22Rv1 (cell line): ENCODE measurements around the gene HIPK2.

Experiments used
- CTCF ChIP-seq: fragments of 450-650 bp; IDR thresholded peaks from 2 replicates; pipeline ENCODE4 v1.5.1; 2017; ENCODE audit warnings: mild to moderate bottlenecking
- ZFX ChIP-seq: fragments of 450-650 bp; IDR thresholded peaks from 2 replicates; pipeline ENCODE4 v1.6.1; 2017; ENCODE audit warnings: antibody characterized with exemption, borderline replicate concordance

DNA sequence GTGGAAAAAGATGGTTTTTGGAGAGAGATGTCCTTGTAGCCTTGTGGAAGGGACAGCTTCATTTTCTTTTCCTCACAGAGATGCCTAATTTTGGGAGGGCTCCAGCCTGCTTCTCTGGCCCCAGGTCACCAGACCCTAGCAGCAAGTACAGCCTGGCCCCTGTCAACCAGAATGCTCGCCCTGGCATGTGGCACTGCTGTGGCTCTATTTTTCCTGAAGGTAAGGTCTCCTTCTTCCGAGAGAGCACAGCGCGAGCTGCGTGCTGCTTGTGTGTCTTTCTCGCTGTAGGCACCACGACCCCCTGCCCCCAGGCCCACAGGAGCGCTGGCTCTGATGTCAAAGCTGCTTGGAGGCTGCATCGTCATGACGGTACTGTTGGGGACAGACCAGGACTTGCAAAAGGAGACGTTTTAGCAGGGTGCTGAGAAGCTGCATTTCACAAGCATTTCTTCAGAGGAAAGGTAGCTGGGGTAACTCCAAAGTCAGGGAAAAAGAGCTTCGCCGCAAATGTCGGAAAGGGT is 195.6 kb downstream of the HIPK2 start:
- TF ChIP-seq CTCF (no peak), ZFX (no peak)
